HK-2 (cell line): Measurements from ENCODE around the gene NRBP1.

ENCODE experiments used
- DNase-seq: peaks from one replicate; pipeline ENCODE4 v3.0.0-alpha.2; 2018; ENCODE audit not compliant: unreplicated experiment

The NRBP1 gene

GRCh38 chr2:27489498-27490397 is 61.3 kb downstream of the NRBP1 start, which contains the start of gene IFT172:
Gene IFT172, minus strand, starts transcription at chr2:27489743. Its CDS starts 90 bp downstream, at chr2:27489653.
- DNase-seq, result peak; percentile 97
